SU-DHL-6 (cell line): ENCODE results near the gene FGF22.

Experiments used
- EZH2phosphoT487 ChIP-seq: fragments of 200-600 bp; sonication (generic), shearing (Covaris generic); conservative IDR thresholded peaks from 2 replicates; pipeline ENCODE4 v1.6.1; 2018; ENCODE audit warnings: mild to moderate bottlenecking, antibody characterized with exemption, low read length, moderate library complexity, mixed read lengths
- TF ChIP-seq, protein P1 (sequence below): fragments of 200-600 bp; sonication (generic); IDR thresholded peaks from one replicate; pipeline ENCODE4 v1.5.1; 2017; ENCODE audit warnings: antibody characterized with exemption, mild to moderate bottlenecking, low read length, moderate library complexity; ENCODE audit not compliant: insufficient read depth, poor library complexity, severe bottlenecking

DNA sequence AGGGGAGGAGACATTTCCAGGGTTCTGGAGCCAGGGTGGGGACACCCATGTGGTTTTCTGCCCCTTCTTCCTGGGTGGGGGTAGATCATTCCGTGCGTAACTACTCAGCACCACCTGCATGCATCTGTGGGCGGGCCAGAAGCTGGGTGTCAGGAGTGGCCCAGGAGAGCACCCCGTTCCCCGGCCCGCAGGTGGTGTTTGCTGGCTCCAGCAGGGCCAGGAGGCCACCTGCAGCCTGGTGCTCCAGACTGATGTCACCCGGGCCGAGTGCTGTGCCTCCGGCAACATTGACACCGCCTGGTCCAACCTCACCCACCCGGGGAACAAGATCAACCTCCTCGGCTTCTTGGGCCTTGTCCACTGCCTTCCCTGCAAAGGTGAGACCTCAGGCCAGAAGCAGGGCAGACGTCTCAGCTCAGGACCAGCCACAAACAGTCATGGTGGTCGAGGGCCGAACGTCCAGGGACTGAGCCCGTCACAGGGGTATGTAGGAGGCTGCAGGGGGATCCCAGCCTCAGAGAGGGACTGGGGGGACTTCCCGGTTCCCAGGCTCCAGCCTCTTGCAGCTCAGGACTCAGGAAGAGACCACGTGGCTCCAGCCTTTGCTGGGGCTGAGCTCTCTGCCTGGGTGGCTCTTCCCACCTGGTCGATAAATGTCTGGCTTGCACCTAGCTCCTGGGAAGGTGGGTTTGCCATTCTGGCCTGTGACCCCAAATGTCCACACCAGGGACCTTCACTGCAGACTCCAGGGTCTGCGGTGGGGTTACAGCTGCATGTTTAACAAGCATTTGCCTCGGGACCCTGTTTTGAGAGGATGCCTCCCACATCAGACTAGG, 38.1 kb downstream of the FGF22 start:
- TF ChIP-seq, protein P1, sequence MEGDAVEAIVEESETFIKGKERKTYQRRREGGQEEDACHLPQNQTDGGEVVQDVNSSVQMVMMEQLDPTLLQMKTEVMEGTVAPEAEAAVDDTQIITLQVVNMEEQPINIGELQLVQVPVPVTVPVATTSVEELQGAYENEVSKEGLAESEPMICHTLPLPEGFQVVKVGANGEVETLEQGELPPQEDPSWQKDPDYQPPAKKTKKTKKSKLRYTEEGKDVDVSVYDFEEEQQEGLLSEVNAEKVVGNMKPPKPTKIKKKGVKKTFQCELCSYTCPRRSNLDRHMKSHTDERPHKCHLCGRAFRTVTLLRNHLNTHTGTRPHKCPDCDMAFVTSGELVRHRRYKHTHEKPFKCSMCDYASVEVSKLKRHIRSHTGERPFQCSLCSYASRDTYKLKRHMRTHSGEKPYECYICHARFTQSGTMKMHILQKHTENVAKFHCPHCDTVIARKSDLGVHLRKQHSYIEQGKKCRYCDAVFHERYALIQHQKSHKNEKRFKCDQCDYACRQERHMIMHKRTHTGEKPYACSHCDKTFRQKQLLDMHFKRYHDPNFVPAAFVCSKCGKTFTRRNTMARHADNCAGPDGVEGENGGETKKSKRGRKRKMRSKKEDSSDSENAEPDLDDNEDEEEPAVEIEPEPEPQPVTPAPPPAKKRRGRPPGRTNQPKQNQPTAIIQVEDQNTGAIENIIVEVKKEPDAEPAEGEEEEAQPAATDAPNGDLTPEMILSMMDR: no peak
- no peak for TF ChIP-seq EZH2phosphoT487
